GM12891 (cell line): ENCODE data around the gene CCDC85A.
"Not testable (repeated sequence)": the region's sequence is repeated elsewhere in the genome, so short reads cannot be mapped to it uniquely, and the experiment has no call there.

Experiments used
- POLR2A ChIP-seq: IDR thresholded peaks from 2 replicates; pipeline ENCODE4 v1.6.1; 2011; ENCODE audit warnings: low read depth, low read length, control low read depth
- POLR2AphosphoS5 ChIP-seq: IDR thresholded peaks from 2 replicates; pipeline ENCODE4 v1.6.1; 2011; ENCODE audit warnings: low read depth, low read length, control low read depth
- POU2F2 ChIP-seq: IDR thresholded peaks from 2 replicates; pipeline ENCODE4 v1.6.1; 2011; ENCODE audit warnings: low read depth, mild to moderate bottlenecking, control low read depth, low read length, moderate library complexity
- TAF1 ChIP-seq: IDR thresholded peaks from 2 replicates; pipeline ENCODE4 v1.6.1; 2011; ENCODE audit warnings: low read depth, low read length, control low read depth

DNA sequence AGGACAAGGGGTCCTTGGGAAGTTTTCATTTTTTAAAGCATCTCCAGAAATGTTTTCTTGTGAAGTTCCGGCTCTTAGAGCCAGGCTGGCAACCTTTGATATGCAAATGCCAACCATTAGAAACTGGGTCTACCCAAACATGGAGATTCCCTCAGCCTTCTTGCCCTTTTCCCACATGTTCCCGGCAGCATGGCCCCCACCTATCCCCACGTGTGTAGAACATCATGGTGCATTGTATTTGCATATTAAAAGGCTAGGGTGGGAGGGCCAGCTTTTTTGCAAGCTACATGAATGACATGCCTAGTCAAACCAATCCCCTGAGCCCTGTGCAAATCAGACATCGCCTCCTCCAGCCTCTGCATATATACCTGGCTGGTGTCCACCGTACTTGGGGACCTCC, 23.9 kb upstream of the CCDC85A start:
- not testable (repeated sequence) for TF ChIP-seq POLR2AphosphoS5, TAF1, POLR2A, POU2F2
